ENCODE data around the gene SEBOX.

Gene SEBOX

GRCh38 chr17:28363776-28364650 is 986 bp downstream of the SEBOX start:
- no peak for DNase-seq
- peaks cover 3% of the 10 kb centered on the region for H3K4me1 Mint-ChIP-seq
- no peak overlapping the region for H3K27ac Mint-ChIP-seq
- H3K27me3 Mint-ChIP-seq: no peaks in the 10 kb centered on the region
- H3K4me3 Mint-ChIP-seq: no peak overlapping the region
- no peaks in the 10 kb centered on the region for H3K9me3 Mint-ChIP-seq
- ATAC-seq: no peak

- Mint-ChIP-seq H3K27ac (no peak overlapping the region), H3K27me3 (no peaks in the 10 kb centered on the region), H3K4me3 (no peak overlapping the region), H3K4me1 (peaks cover 8% of the 10 kb centered on the region), H3K9me3 (no peaks in the 10 kb centered on the region)
- no peak for ATAC-seq
- no peak for DNase-seq
These were observed 1.8 kb downstream of the SEBOX start for GRCh38 chr17:28363186-28363585.

- no peak for ATAC-seq
- Mint-ChIP-seq H3K4me3 (peak overlapping the region; percentile 95 to 97), H3K27ac (peak overlapping the region; percentile 95 to 98), H3K4me1 (peaks cover 42% of the 10 kb centered on the region), H3K9me3 (no peaks in the 10 kb centered on the region), H3K27me3 (no peaks in the 10 kb centered on the region)
- DNase-seq: no peak
These were observed 7.2 kb downstream of the SEBOX start for GRCh38 chr17:28357901-28358197.

GRCh38 chr17:28357061-28357900 is 7.7 kb downstream of the SEBOX start, which contains the start of gene POLDIP2:
TSS of gene POLDIP2 (minus strand) at chr17:28357527. CDS start at chr17:28357448, 79 bp downstream.
- peak; percentile 100 for ATAC-seq
- H3K27me3 Mint-ChIP-seq: no peaks in the 10 kb centered on the region
- H3K9me3 Mint-ChIP-seq: no peaks in the 10 kb centered on the region
- peak within 1 kb of the TSS; percentile 95 to 98 for H3K27ac Mint-ChIP-seq
- peak within 1 kb of the TSS; percentile 95 to 97 for H3K4me3 Mint-ChIP-seq
- H3K4me1 Mint-ChIP-seq: peaks cover 42% of the 10 kb centered on the region
- peak; percentile 97 for DNase-seq

- H3K4me3 Mint-ChIP-seq: no peak overlapping the region
- H3K4me1 Mint-ChIP-seq: peaks cover 10% of the 10 kb centered on the region
- no peak overlapping the region for H3K27ac Mint-ChIP-seq
- no peak for ATAC-seq
- no peak for DNase-seq
- H3K9me3 Mint-ChIP-seq: no peaks in the 10 kb centered on the region
- H3K27me3 Mint-ChIP-seq: no peaks in the 10 kb centered on the region
These were observed 14.7 kb downstream of the SEBOX start for GRCh38 chr17:28350271-28350670.

- H3K4me1 Mint-ChIP-seq: peaks cover 1% of the 10 kb centered on the region
- no peaks in the 10 kb centered on the region for H3K9me3 Mint-ChIP-seq
- DNase-seq (no peak), ATAC-seq (no peak)
- H3K27me3 Mint-ChIP-seq: no peaks in the 10 kb centered on the region
- no peak overlapping the region for H3K4me3 Mint-ChIP-seq
- H3K27ac Mint-ChIP-seq: no peak overlapping the region
These were observed 16.0 kb downstream of the SEBOX start for GRCh38 chr17:28348979-28349378.

GRCh38 chr17:28347261-28347891 is 17.6 kb downstream of the SEBOX start:
- H3K4me1 Mint-ChIP-seq: peaks cover 7% of the 10 kb centered on the region
- H3K4me3 Mint-ChIP-seq: no peak overlapping the region
- H3K27ac Mint-ChIP-seq: peak overlapping the region in 1 of 2 donors; percentile 44
- H3K9me3 Mint-ChIP-seq: no peaks in the 10 kb centered on the region
- no peaks in the 10 kb centered on the region for H3K27me3 Mint-ChIP-seq
- DNase-seq: no peak
- no peak for ATAC-seq

- ATAC-seq (no peak), DNase-seq (no peak)
- no peaks in the 10 kb centered on the region for H3K27me3 Mint-ChIP-seq
- peaks cover 7% of the 10 kb centered on the region for H3K4me1 Mint-ChIP-seq
- H3K4me3 Mint-ChIP-seq: no peak overlapping the region
- H3K27ac Mint-ChIP-seq: no peak overlapping the region
- no peaks in the 10 kb centered on the region for H3K9me3 Mint-ChIP-seq
These were observed 18.2 kb downstream of the SEBOX start for GRCh38 chr17:28346746-28347246.

GRCh38 chr17:28346199-28346580 is 18.8 kb downstream of the SEBOX start:
- peak overlapping the region in 1 of 2 donors; percentile 63 for H3K27ac Mint-ChIP-seq
- H3K27me3 Mint-ChIP-seq: no peaks in the 10 kb centered on the region
- no peak for DNase-seq
- H3K4me3 Mint-ChIP-seq: no peak overlapping the region
- H3K4me1 Mint-ChIP-seq: peaks cover 7% of the 10 kb centered on the region
- no peak for ATAC-seq
- H3K9me3 Mint-ChIP-seq: no peaks in the 10 kb centered on the region

- no peak overlapping the region for H3K4me3 Mint-ChIP-seq
- ATAC-seq (no peak), DNase-seq (no peak)
- no peak overlapping the region for H3K27ac Mint-ChIP-seq
- no peaks in the 10 kb centered on the region for H3K9me3 Mint-ChIP-seq
- H3K4me1 Mint-ChIP-seq: peaks cover 8% of the 10 kb centered on the region
- no peaks in the 10 kb centered on the region for H3K27me3 Mint-ChIP-seq
These were observed 19.4 kb downstream of the SEBOX start for GRCh38 chr17:28345419-28346198.

GRCh38 chr17:28344435-28344901 is 20.5 kb downstream of the SEBOX start:
- H3K9me3 Mint-ChIP-seq: no peaks in the 10 kb centered on the region
- H3K4me3 Mint-ChIP-seq: no peak overlapping the region
- no peak for DNase-seq
- no peak for ATAC-seq
- no peak overlapping the region for H3K27ac Mint-ChIP-seq
- H3K27me3 Mint-ChIP-seq: no peaks in the 10 kb centered on the region
- peaks cover 16% of the 10 kb centered on the region for H3K4me1 Mint-ChIP-seq

GRCh38 chr17:28344011-28344410 is 21.0 kb downstream of the SEBOX start:
- Mint-ChIP-seq H3K9me3 (no peaks in the 10 kb centered on the region), H3K27ac (peak overlapping the region in 1 of 2 donors; percentile 51), H3K27me3 (no peaks in the 10 kb centered on the region), H3K4me1 (peaks cover 16% of the 10 kb centered on the region), H3K4me3 (no peak overlapping the region)
- DNase-seq: no peak
- ATAC-seq: peak; percentile 39

- H3K27me3 Mint-ChIP-seq: no peaks in the 10 kb centered on the region
- no peak for DNase-seq
- H3K27ac Mint-ChIP-seq: no peak overlapping the region
- peaks cover 18% of the 10 kb centered on the region for H3K4me1 Mint-ChIP-seq
- no peak overlapping the region for H3K4me3 Mint-ChIP-seq
- H3K9me3 Mint-ChIP-seq: no peaks in the 10 kb centered on the region
- peak; percentile 10 for ATAC-seq
These were observed 21.5 kb downstream of the SEBOX start for GRCh38 chr17:28343491-28343932.

GRCh38 chr17:28342313-28342712 is 22.7 kb downstream of the SEBOX start:
- Mint-ChIP-seq H3K4me1 (peaks cover 30% of the 10 kb centered on the region), H3K27ac (no peak overlapping the region), H3K4me3 (no peak overlapping the region), H3K9me3 (no peaks in the 10 kb centered on the region), H3K27me3 (no peaks in the 10 kb centered on the region)
- DNase-seq (no peak), ATAC-seq (no peak)

GRCh38 chr17:28341516-28341915 is 23.5 kb downstream of the SEBOX start:
- Mint-ChIP-seq H3K27me3 (no peaks in the 10 kb centered on the region), H3K4me3 (no peak overlapping the region), H3K9me3 (no peaks in the 10 kb centered on the region), H3K27ac (peak overlapping the region in 1 of 2 donors; percentile 96), H3K4me1 (peaks cover 38% of the 10 kb centered on the region)
- no peak for ATAC-seq
- DNase-seq: no peak
